Stimulated activated CD8-positive, alpha-beta memory T cell treated with anti-CD3 and anti-CD28 coated beads, Interleukin-12 subunit alpha, Interleukin-12 subunit beta, amount 100 ng/mL, for 1 hour (primary cell): ENCODE measurements around the gene NADK2.
"Not testable (repeated sequence)": the region's sequence is repeated elsewhere in the genome, so short reads cannot be mapped to it uniquely, and the experiment has no call there.

Experiments used
- DNase-seq: peaks from one replicate; pipeline ENCODE4 v3.0.0-alpha.2; 2020; ENCODE audit warnings: low read depth

The NADK2 gene, protein sequence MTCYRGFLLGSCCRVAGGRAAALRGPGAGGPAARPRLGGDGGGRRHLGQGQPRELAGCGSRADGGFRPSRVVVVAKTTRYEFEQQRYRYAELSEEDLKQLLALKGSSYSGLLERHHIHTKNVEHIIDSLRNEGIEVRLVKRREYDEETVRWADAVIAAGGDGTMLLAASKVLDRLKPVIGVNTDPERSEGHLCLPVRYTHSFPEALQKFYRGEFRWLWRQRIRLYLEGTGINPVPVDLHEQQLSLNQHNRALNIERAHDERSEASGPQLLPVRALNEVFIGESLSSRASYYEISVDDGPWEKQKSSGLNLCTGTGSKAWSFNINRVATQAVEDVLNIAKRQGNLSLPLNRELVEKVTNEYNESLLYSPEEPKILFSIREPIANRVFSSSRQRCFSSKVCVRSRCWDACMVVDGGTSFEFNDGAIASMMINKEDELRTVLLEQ

DNA sequence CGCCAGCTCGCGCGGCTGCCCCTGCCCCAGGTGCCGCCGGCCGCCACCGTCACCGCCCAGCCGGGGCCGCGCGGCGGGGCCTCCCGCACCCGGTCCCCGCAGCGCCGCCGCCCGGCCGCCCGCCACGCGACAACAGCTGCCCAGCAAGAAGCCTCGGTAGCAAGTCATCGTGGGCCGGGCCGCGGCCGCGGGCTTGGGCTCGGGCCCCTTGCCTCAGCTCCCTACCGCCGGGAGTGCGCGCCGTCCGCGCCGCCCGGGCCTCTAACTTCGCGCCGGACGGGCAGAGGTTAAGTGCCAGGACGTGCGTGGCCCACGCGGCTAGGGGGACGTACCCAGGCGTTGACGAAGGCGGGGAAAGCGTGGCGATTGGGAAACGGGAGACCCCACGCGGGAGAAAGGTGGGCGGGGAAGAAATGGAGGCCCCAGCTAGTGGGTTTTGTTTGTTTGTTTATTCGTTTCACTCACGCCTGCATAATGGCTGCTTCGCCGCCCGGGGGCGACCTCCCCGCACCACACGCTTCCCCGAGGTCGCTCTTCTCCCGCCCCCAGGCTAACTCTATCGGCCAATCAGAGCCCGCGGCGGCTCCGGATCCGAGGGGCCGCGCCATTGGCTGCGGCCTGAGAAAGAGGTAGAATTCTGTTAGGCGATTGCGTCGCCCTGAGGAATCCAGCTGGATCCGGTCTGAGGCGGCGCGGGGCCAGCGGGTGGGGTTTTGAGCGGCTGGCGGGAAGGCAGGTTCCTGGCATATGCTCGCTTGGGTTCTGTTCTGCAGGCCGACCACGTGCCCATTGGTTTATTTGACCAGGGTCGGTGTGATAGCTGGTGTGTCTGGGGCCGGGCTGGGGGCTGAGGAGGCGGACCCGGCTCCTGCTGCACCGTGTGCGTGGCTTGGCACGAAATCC lies at the start of gene NADK2:
TSS of gene NADK2 (minus strand) at position 295 of the 903 bp plus-strand sequence. CDS start at position 168, 127 bp downstream.
- DNase-seq, result peak; percentile 83

DNA sequence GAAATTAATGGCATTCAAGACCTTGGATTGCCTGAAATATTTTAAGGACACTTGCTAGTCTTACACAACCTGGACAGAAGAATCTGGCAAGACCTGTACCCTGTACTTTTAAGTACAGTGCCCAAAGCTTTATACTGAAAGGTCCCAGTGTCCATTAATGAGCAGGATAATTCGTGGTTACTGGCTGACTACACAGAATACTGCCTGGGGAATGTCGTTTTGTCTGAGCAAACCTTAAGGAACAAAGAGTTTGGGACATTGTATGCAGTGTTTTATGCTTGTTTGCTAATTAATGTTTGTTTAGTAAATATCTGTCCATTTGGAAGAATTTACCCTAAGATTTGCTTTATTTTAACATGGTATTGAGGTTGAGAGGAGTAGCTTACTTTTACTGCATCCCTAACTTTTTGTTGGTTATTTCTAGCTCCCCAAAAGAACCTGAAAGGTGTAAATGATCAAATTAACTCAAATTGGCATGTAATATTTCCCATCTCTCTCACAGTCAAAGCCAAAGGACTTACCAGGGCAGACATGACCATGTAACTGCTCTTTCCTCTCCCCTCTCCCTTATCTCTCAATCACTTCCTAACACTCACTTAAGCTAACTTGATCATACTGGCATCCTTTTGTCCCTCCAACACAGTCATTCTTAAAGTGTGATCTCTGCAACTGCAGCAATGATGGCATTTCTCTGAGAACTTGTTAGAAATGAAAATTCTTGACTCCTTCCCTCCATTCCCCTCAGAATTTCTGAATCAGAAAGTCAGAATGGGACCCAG lies 44.3 kb upstream of the NADK2 start:
- DNase-seq, result no peak

DNA sequence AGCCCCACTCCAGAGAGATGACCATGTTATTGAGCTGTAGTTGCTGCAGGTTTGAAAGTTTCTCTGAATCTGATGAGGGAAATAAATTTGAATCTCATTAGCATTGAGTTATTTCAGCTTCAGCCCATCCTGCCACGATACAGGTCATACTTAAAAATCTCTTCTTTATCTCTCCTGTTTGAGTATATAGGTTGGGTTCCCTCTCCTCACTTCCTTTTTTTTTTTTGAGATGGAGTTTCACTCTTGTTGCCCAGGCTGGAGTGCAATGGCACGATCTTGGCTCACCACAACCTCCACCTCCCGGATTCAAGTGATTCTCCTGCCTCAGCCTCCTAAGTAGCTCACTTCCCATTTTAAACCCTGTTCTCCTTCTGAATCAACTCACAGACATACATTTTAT lies 42.0 kb upstream of the NADK2 start:
- not testable (repeated sequence) for DNase-seq

DNA sequence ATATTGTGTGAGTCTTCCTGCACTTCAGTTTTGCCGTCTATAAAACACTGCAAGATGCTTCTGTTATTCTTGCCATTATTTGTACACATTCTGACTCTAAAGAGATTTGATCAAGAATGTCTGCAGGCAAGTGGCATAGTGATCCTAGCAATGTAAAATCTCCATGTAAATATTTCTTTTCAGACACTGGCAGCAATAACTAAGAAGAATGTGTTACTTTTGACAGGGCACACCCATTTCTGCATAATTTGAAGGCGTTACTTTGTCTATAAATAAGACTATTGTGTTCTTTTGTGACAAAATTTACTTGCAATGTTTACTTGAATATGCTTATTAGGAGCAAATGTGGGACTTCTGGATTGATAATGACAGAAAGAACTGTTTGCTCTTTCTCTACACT lies 39.9 kb upstream of the NADK2 start:
- no peak for DNase-seq

DNA sequence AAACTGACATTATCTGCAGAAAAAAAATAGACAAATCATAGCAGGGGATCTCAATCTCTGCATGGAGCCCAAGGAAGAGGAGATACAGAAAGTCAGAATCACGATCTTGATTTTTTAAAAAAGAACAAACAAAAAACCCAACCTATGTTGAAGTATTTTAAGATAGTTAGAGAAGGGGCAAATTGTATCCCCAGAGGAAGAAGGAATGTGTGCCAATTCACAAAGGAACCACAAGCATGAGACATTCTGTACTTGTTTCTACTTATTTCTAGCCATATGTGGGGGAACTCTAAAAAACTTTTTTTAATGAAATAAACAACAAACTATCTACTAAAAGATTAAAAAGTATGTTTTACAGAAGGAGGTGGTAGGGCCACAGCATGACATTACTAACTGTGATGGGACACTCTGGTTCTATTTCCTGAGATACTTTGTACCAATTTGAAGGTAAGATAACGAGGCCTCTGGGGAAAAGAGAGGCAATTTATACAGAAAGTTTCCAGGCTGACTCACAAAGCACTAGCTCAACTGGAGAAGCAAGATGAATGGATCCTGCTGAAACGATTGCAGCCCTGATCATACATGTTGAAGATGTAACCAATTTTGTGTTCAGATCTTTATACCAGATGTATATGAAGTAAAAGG lies 37.5 kb upstream of the NADK2 start:
- DNase-seq, result no peak

DNA sequence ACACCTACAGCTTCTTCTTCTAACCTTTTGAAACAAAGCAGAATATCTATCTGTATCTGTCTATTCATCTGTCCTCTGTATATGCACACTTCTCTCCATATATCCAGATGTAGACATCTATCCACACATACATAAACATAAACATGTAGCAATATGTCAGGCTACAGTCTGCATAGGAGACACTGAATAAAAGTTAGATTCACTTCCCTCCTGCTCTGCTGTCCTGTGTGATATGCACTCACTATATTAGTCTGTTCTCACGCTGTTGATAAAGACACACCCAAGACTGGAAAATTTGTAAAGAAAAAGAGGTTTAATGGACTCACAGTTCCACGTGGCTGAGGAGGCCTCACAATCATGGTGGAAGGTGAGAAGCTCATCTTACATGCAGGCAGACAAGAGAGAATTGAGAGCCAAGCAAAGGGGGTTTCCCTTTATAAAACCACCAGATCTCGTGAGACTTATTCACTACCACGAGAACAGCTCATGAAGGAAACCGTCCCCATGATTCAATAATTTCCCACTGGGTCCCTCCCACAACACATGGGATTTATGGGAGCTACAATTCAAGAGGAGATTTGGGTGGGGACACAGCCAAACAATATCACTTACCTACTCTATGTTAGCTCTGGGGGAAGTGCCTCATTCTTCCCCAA lies 35.9 kb upstream of the NADK2 start:
- DNase-seq, result no peak

DNA sequence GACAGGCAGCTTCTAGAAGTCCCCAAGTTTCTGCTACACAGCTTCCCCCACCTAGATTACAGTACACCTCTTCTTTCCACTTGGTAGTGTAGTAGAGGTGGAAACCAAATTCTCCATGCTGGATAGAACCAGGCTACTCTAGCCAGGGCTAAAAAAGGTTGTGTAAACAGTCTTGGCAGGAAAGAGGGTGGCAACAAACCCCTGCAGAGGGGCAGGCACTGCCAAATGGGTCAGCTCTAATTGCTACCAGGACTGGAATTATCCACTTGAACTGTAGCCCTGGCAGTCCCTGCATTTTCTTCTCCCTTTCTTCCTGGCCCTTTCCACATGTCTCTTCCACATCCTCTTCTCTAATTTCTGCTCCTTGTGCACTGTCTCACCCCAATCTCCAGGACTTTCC lies 35.1 kb upstream of the NADK2 start:
- no peak for DNase-seq

DNA sequence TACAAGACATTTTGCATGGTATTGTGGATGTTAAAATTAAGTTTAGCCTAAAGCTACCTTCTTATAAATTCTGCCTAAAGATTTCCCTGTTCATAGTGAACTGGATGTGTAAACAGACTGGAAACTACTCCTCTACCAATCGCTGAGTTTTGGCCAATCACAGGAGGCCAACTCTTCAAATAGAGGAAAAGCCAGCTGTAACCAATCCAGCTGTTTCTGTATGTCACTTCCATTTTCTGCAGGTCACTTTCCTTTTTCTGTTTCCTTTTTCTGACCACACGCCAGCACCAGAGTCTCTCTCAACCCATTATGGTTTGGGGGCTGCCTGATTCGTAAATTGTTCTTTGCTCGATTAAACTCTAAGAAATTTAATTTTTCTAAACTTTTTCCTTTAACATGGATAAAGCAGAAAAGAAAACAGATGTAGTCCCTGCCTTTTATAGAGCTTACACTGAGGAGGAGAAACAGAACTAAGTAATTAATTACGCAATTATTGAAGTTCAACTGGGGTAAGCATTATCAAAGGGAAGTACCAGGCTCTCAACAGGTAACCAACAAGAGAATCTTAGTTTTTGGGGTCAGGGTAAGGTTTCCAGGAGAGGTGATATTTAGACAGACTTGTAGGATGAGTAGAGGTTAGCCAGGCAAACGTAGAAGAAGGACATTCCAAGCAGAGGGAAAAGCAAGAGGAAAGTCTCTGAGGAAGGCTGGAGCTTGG lies 32.2 kb upstream of the NADK2 start:
- no peak for DNase-seq

DNA sequence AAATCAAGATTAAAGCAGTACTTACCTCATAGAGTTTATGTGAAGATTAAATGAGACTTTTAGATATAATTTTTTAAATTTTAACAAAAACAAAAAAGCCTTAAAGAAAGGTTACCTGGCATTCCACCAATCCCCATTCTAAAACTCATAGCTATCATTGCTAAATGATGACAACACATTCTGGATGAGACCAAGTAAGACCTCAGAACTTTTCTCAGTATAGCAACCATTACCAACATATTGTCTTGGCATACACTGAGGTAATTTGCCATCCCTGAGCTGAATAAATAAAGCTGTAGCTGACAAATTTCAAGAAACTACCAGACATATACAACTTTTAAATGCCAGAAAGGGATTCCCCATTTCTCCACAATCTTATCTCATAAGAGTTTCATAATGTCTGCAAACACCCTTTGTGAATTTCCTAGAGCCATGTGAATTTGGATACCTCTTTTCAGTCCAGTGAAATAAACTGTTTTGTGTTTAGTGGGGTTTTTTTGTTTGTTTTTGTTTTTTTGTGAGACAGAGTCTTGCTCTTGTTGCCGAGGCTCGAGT lies 30.5 kb upstream of the NADK2 start:
- DNase-seq, result no peak

DNA sequence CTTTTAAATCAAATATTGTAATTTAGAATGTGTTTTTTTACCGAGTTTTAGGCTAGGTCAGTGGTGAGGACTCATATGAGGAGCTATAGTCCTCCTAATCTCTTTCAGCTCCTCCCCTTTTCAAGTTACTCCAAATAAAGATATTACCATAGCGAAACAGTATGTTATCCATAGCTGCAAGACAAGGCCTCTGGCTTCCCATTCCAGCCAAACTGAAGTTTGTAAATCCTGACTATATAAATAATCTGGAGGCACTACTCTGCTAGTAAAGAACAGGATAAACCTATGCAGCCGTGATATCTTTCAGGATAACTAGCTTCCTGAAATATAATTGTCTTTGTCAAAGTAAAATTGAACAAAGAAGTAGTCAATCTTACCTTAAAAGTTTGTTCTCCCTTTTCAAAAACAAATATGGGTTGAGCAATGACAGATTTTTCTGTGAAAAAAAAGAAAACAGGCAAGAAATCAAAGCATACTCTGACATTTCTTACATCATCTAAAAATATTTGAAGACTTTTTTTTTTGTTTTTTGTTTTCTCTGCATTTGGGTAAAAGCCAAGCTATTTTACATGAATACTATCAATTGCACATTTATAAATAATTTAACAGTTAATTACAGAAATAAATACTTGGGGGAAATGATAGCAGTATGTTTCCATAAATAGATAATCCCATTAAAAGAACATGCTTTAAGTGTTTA lies 29.3 kb upstream of the NADK2 start:
- no peak for DNase-seq

DNA sequence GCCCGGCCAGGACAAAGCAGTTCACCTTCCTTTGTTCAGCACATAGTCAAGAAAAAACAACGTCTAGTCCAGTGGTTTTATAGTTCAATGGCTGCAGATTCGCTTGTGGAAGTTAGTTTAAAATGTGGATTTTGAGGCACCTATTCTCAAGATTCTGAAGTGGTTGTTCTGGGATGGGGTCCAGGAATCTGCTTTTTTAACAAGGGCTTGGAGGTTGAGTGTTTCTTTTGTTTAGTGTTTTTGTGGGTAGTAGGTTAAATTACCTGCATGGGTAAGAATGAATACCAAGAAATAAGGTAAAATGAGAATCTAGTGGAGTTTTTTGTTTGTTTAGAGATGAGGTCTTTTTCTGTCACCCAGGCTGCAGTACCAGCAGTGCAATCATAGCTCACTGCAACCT lies 28.4 kb upstream of the NADK2 start:
- DNase-seq, result no peak

DNA sequence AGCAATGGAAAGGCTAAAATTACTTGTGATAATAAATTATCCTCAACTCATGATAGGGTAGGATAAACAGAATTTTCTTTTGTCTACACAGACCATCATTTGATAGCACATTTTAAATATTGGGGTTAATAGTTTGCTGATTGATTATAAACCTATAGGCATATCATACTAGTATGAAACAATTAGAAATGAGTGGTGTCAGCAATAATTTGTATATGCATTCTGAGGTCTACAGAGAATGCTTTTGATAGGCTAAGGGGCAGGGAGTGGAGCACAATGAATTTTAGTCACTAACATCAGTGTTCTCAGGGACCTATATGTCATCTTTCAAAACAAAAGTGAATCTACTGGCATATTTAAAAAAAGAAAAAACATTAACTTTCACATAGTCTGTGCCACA lies 27.8 kb upstream of the NADK2 start:
- no peak for DNase-seq

DNA sequence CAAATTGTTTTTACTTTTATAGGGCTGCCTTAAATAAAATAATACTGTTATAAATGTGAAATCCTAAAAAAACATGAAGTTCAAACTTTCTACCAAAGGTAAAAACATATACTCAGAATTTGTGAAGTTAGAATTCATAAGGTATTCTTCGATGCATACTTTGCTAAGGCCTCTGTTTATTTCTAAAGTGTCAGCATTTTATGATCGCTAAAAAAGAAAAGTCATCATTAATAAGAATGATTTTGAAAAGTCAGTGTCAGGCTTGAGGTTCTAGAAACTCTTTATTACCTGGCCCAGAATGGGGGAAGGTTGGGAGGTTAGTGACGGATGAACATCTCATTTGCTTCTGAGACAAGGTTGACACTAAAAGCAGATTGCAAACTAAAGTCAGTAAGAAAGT lies 26.2 kb upstream of the NADK2 start:
- DNase-seq, result no peak

DNA sequence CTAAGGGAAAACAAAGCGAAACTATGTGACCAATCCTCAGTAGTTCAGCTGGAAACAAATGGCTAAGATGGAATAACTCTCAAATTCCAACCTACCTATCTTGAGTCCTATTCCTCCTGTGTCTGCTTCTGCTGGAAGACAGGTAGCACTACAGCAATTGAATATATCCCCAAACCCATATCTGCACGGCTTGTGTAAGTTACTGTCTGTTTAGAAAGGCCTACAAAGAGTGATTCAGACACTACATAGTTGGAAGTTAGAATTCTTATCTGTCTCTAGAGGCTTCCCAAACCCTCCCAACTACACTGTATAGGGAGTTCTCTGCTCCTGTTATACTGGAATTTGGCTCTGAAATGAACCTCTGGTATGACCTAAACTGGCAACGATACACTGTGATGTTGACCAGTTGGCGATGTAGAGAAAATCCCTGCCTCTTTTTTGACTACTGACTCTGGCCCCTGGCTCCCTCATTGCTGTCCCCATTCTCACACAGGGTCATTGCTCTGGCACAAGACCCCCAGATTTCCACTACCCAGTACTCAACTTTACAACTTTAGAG lies 22.6 kb upstream of the NADK2 start:
- no peak for DNase-seq

DNA sequence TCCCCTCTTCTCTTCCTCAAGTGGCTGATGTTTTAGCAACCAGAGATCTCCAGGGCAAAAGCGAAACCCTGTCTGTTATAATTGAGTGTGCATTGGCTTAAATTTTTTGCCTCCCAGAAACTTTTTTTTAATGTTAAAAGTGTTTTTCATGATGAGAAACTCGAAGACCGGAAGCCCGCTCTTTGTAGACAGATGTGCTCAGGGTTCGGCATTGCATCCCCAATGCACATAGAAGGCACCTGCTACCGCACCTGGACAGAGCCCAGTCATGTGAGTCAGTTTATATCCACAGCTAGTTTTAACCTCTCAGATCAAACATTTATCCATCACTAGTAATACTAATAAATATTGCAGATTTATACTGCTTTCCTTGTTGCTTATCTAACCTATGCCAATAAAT lies 19.5 kb upstream of the NADK2 start:
- DNase-seq, result no peak

DNA sequence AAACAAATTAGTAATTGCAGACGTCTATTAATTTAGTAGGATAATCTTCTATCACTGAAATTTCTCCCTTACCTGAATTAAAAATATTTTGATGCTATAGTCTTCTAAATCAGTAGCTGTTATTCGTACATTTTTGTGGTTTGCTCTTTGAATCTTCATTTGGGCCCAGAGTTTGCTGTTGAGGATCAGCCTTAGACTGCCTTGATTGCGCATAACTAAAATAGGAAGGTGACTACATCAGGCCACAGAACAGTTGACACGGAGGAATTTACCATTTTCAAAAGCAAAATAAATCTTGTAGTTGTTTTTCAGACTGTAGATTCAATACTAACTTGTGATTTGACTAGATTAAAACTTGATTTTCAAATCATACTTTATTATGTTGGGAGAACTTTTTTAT lies 11.8 kb upstream of the NADK2 start:
- DNase-seq, result no peak

DNA sequence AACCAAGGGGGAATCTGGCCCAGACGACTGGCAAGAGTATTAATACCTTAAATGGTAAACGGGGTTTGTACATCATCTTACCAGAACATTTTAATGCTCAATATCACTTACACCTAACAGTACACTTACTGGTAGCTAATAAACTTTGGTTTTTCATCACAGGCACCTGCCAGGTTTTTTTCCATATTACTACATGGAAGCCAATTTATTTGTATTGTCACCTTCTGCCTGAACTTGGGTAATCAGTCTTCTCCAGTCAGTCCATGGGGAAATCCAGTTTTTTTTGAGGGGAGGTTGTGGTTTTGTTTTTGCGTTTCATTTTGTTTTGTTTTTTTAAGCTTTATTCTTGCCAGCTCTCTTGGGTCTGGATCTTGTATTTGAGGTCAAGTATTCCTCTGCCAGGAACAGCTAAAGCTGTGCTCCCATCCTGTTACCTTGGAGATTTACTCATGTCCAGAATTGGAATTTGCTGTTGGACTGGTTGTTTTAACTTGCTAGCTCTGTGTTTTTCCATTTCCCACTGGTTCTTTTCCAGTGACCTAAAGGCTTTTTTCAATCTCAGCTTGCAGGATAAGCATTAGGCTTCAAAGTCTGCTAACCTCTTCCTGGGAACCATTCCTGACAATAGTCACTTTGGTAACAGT lies 11.1 kb upstream of the NADK2 start:
- no peak for DNase-seq

DNA sequence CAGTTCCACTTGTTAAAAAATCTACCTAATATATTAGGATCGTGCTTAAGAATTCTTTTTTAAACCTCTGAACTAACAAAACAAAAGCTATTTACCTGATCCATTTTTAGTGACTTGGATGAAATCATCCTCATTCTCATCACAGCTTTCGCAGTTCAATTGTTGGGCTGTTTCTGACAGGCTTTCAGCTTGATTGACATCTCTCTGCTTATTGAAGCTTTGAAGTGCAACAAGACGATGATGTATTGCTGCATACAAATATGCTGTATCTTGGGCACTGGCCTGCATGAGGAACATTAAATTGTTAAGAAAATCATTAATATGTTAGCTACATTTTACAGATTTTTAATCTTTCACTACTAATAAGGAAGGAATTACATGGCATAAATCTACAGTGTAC lies 9.5 kb upstream of the NADK2 start:
- DNase-seq, result no peak

DNA sequence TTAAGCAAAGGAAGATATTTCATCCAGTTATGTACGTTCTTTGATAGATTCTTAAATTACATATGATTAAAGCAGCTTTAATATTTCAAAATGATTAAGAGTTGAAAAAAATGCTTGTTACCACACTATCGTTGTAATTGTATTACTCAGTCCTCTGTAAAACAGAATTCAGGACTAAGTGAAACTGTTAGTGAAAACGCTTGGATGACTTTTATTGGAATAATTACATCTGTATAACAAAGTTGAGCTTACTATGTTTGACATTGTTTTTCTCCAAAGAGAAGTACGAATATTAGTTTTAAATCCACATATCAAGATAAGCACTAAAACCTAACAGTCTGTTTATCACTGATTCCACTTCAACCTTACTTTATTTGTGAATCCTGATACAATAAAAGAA lies 8.7 kb upstream of the NADK2 start:
- no peak for DNase-seq
